ENCODE measurements around the gene FSCN2. TPM values are rescaled to one million over a fixed set of nuclear protein-coding genes. Genes with fewer than 3 reads are reported as not detected.

Gene FSCN2, protein sequence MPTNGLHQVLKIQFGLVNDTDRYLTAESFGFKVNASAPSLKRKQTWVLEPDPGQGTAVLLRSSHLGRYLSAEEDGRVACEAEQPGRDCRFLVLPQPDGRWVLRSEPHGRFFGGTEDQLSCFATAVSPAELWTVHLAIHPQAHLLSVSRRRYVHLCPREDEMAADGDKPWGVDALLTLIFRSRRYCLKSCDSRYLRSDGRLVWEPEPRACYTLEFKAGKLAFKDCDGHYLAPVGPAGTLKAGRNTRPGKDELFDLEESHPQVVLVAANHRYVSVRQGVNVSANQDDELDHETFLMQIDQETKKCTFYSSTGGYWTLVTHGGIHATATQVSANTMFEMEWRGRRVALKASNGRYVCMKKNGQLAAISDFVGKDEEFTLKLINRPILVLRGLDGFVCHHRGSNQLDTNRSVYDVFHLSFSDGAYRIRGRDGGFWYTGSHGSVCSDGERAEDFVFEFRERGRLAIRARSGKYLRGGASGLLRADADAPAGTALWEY
- 1 to 10 TPM in 2 of 4 donors, not detected in 2; 1.2 to 1.3 TPM for polyA plus RNA-seq
- long read RNA-seq, donor 1 = 0 reads
- long read RNA-seq, donor 2 = 0 reads
- long read RNA-seq, donor 3 = 0 reads
- long read RNA-seq, donor 4 = 0 reads
- long read RNA-seq, donor 5 = 0 reads
- long read RNA-seq, donor 6, partial matches to known transcripts = 0 of 1 reads
- long read RNA-seq, donor 6, other reads (novel, unspliced or antisense) = 0 of 1 reads
- long read RNA-seq, donor 7 = 0 reads
- long read RNA-seq, donor 8 = 0 reads
- long read RNA-seq, donor 9 = 0 reads
- long read RNA-seq, donor 10 = 0 reads

- Histone ChIP-seq H3K27ac (ENCODE audit: low read depth in 1 of 3, low read length in 2 of 3) (no peak within 1 kb of the TSS), H3K9me3 (ENCODE audit: control insufficient read depth in 2 of 2, insufficient read depth in 1 of 2, low read depth in 1 of 2, low read length in 1 of 2) (no peaks in the 10 kb centered on the region), H3K4me1 (ENCODE audit: control insufficient read depth in 3 of 3, insufficient read depth in 2 of 3, low read depth in 1 of 3, low read length in 2 of 3) (peaks cover 0 to 10% (median 0%) of the 10 kb centered on the region in 3 donors), H3K27me3 (ENCODE audit: control insufficient read depth in 3 of 3, insufficient read depth in 3 of 3, low read length in 3 of 3) (peaks cover 0 to 31% (median 2%) of the 10 kb centered on the region in 3 donors), H3K4me3 (ENCODE audit: low read depth in 1 of 3, low read length in 3 of 3) (no peak within 1 kb of the TSS), H3K36me3 (ENCODE audit: control insufficient read depth in 3 of 3, insufficient read depth in 2 of 3, low read depth in 1 of 3, low read length in 3 of 3) (no peaks in the 10 kb centered on the region)
- DNase-seq (no peak), FAIRE-seq (no peak)
- WGBS, 3 donors = 13 to 48% (median 30%) methylated on average over 41 to 42 of the region's 42 CpGs
Observed at GRCh38 chr17:81527591-81528383, at the start of gene FSCN2. Gene FSCN2, plus strand, starts transcription at chr17:81528377. Its CDS starts 155 bp downstream, at chr17:81528532.

GRCh38 chr17:81479175-81480071, 48.8 kb upstream of the FSCN2 start:
- Histone ChIP-seq H3K9me3 (ENCODE audit: control insufficient read depth in 2 of 2, insufficient read depth in 1 of 2, low read depth in 1 of 2, low read length in 1 of 2) (no peaks in the 10 kb centered on the region), H3K4me3 (ENCODE audit: low read depth in 1 of 3, low read length in 3 of 3) (no peak overlapping the region), H3K36me3 (ENCODE audit: control insufficient read depth in 3 of 3, insufficient read depth in 2 of 3, low read depth in 1 of 3, low read length in 3 of 3) (no peaks in the 10 kb centered on the region), H3K27ac (ENCODE audit: low read depth in 1 of 3, low read length in 2 of 3) (no peak overlapping the region), H3K27me3 (ENCODE audit: control insufficient read depth in 3 of 3, insufficient read depth in 3 of 3, low read length in 3 of 3) (peaks cover 0 to 14% (median 0%) of the 10 kb centered on the region in 3 donors), H3K4me1 (ENCODE audit: control insufficient read depth in 3 of 3, insufficient read depth in 2 of 3, low read depth in 1 of 3, low read length in 2 of 3) (peaks cover 0 to 32% (median 4%) of the 10 kb centered on the region in 3 donors)
- 83 to 88% (median 88%) methylated on average over 20 of the region's 20 CpGs for WGBS, 3 donors
- no peak for FAIRE-seq
- no peak for DNase-seq

DNA sequence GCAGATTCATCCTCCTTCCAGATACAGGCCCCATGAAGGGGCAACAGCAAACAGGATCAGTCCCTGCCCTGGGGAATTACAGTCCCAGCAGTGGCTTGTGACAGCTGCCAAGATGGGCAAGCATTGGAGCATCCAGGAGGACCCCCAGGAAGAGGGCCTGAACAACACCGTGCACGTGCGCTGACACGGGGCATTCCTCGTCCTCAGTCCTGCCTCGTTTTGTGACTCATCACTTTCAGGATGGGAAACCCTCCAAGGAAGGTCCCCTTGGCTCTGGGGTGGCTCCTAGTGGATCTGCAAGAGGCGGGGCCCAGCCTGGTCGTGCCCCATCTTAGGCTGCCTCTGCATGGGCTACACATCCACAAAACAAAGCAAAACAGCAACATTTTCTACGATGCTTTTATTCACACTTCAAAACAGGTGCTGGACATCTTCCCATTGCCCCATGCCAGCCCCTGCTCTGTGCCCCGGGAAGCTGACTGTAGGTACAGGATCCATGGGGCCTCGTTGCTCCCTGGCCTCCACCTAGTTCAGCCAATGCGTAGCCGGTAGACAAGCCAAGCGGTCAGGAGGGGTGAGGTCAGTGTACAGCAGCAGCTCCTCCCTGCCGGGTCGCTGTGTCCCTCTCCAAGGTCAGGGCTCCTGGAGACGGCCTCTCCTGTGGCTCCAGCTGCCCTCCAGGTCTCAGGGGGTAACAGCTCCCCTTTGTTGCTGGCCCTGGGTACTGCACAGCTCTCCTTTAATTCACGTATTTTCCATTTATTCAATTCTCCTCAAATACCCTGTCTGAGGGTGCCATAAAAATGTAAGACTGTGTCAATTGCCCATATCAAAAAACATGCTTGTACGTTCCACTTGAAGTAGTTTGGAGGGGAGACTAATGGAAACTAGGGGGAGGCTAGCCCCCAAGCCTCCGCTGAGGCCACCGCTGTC, 47.8 kb upstream of the FSCN2 start:
- peaks cover 0 to 38% (median 4%) of the 10 kb centered on the region in 3 donors for H3K4me1 ChIP-seq (ENCODE audit: control insufficient read depth in 3 of 3, insufficient read depth in 2 of 3, low read depth in 1 of 3, low read length in 2 of 3)
- H3K4me3 ChIP-seq (ENCODE audit: low read depth in 1 of 3, low read length in 3 of 3) = no peak overlapping the region
- FAIRE-seq = no peak

DNA sequence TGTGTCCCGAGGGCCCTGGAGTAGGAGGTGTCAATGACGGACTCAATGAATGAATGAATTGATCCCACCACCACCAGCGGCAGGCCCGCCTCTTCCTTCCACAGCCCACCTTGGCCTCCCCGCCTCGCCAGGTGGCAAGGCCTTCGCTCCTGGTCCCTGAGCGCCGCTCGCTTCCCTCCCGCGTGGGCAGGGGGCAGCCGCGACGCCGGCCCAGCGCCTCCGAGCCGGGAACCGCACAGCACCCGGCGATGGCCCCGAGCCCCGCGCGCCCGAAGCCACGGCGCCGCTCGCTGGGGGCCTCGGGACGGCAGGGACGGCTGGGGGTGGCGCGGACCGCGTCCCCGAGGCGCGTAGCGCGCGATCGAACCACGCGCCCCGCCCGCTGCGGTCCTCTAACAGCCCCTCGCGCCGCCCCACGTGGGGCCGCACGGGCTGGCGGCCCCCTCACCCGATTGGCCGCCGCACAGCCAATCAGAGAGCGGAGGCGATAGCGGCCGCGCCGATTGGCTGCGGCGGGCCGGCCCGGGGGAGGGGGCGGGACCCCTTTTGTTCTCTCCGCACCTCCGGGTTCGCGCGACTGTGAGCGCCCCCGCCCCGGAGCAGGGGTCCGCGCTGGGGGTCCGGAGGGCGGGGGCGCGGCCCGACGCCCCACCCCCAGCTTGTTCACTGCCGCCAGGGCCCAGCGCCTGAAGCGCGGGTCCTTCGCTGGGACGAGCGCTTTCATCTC, 46.9 kb upstream of the FSCN2 start:
- Histone ChIP-seq H3K4me1 (ENCODE audit: control insufficient read depth in 3 of 3, insufficient read depth in 2 of 3, low read depth in 1 of 3, low read length in 2 of 3) (peaks cover 0 to 38% (median 4%) of the 10 kb centered on the region in 3 donors), H3K27ac (ENCODE audit: low read depth in 1 of 3, low read length in 2 of 3) (no peak overlapping the region), H3K9me3 (ENCODE audit: control insufficient read depth in 2 of 2, insufficient read depth in 1 of 2, low read depth in 1 of 2, low read length in 1 of 2) (no peaks in the 10 kb centered on the region), H3K27me3 (ENCODE audit: control insufficient read depth in 3 of 3, insufficient read depth in 3 of 3, low read length in 3 of 3) (peaks cover 0 to 14% (median 0%) of the 10 kb centered on the region in 3 donors), H3K36me3 (ENCODE audit: control insufficient read depth in 3 of 3, insufficient read depth in 2 of 3, low read depth in 1 of 3, low read length in 3 of 3) (no peaks in the 10 kb centered on the region), H3K4me3 (ENCODE audit: low read depth in 1 of 3, low read length in 3 of 3) (peak overlapping the region in 2 of 3 donors; percentile 28 to 37)
- FAIRE-seq (no peak), DNase-seq (peak; percentile 77 to 92)
- 4 to 10% (median 6%) methylated on average over 59 to 94 of the region's 94 CpGs for WGBS, 3 donors

More for the DNA sequence above, 47.8 kb upstream of the FSCN2 start:
- Histone ChIP-seq H3K27me3 (ENCODE audit: control insufficient read depth in 3 of 3, insufficient read depth in 3 of 3, low read length in 3 of 3) (peaks cover 0 to 14% (median 0%) of the 10 kb centered on the region in 3 donors), H3K36me3 (ENCODE audit: control insufficient read depth in 3 of 3, insufficient read depth in 2 of 3, low read depth in 1 of 3, low read length in 3 of 3) (no peaks in the 10 kb centered on the region), H3K27ac (ENCODE audit: low read depth in 1 of 3, low read length in 2 of 3) (no peak overlapping the region), H3K9me3 (ENCODE audit: control insufficient read depth in 2 of 2, insufficient read depth in 1 of 2, low read depth in 1 of 2, low read length in 1 of 2) (no peaks in the 10 kb centered on the region)
- WGBS, 3 donors = 52 to 69% (median 65%) methylated on average over 20 to 21 of the region's 21 CpGs
- peak in 1 of 2 donors; percentile 23 for DNase-seq

DNA sequence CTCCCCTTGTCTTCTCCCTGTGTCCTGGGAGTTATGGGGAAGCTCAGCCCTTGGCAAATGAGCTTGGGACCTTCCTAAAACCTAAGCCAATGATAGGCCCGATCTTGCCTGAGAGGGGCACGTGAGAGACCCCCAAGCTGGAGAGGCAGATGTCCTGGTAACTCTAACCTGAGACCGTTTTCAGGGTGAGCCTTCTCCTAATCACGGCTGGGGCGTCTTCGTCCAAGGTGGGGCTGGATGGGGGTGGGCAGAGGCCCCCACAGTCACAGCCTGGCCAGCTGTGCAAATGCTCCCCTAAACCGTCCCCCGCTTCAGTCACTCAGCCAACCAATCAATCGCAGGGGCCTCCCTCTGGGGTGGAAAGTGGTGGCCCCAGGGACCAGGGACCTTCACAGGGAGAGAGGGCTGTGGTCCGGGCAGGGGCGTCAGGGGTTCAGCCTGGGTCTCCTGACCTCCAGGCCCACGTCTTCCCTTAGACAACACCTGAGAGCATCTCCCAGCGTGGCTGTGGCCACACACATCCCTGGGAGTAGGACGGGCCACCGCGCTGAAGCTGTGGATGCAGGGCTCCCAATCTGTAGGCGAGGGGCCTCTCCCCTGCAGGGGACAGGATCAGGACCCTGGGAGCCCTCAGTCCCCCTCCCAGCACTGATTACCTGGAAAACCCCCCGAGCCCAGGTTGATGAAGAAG, 46.2 kb upstream of the FSCN2 start:
- no peaks in the 10 kb centered on the region for H3K36me3 ChIP-seq (ENCODE audit: control insufficient read depth in 3 of 3, insufficient read depth in 2 of 3, low read depth in 1 of 3, low read length in 3 of 3)
- peak overlapping the region in 2 of 3 donors; percentile 28 to 37 for H3K4me3 ChIP-seq (ENCODE audit: low read depth in 1 of 3, low read length in 3 of 3)
- DNase-seq (no peak), FAIRE-seq (no peak)
- no peaks in the 10 kb centered on the region for H3K9me3 ChIP-seq (ENCODE audit: control insufficient read depth in 2 of 2, insufficient read depth in 1 of 2, low read depth in 1 of 2, low read length in 1 of 2)
- WGBS, 3 donors = 44 to 58% (median 55%) methylated on average over 18 of the region's 18 CpGs
- no peak overlapping the region for H3K27ac ChIP-seq (ENCODE audit: low read depth in 1 of 3, low read length in 2 of 3)
- peaks cover 0 to 38% (median 4%) of the 10 kb centered on the region in 3 donors for H3K4me1 ChIP-seq (ENCODE audit: control insufficient read depth in 3 of 3, insufficient read depth in 2 of 3, low read depth in 1 of 3, low read length in 2 of 3)
- peaks cover 0 to 16% (median 0%) of the 10 kb centered on the region in 3 donors for H3K27me3 ChIP-seq (ENCODE audit: control insufficient read depth in 3 of 3, insufficient read depth in 3 of 3, low read length in 3 of 3)

- FAIRE-seq = no peak
- peaks cover 0 to 15% (median 0%) of the 10 kb centered on the region in 3 donors for H3K27me3 ChIP-seq (ENCODE audit: control insufficient read depth in 3 of 3, insufficient read depth in 3 of 3, low read length in 3 of 3)
- WGBS, 3 donors = 29 to 57% (median 45%) methylated on average over 11 of the region's 11 CpGs
- H3K36me3 ChIP-seq (ENCODE audit: control insufficient read depth in 3 of 3, insufficient read depth in 2 of 3, low read depth in 1 of 3, low read length in 3 of 3) = no peaks in the 10 kb centered on the region
- H3K27ac ChIP-seq (ENCODE audit: low read depth in 1 of 3, low read length in 2 of 3) = no peak overlapping the region
- H3K9me3 ChIP-seq (ENCODE audit: control insufficient read depth in 2 of 2, insufficient read depth in 1 of 2, low read depth in 1 of 2, low read length in 1 of 2) = no peaks in the 10 kb centered on the region
- H3K4me3 ChIP-seq (ENCODE audit: low read depth in 1 of 3, low read length in 3 of 3) = no peak overlapping the region
- H3K4me1 ChIP-seq (ENCODE audit: control insufficient read depth in 3 of 3, insufficient read depth in 2 of 3, low read depth in 1 of 3, low read length in 2 of 3) = peaks cover 0 to 38% (median 4%) of the 10 kb centered on the region in 3 donors
- DNase-seq = peak in 1 of 2 donors; percentile 24
Observed at GRCh38 chr17:81482673-81483072, 45.5 kb upstream of the FSCN2 start.
